ENCODE data around the gene CACNA1D. TPM values are rescaled to one million over a fixed set of nuclear protein-coding genes. Genes with fewer than 3 reads are reported as not detected.

The CACNA1D gene
- total RNA-seq, 1 donor from 2014 or later: 5.7 TPM

DNA sequence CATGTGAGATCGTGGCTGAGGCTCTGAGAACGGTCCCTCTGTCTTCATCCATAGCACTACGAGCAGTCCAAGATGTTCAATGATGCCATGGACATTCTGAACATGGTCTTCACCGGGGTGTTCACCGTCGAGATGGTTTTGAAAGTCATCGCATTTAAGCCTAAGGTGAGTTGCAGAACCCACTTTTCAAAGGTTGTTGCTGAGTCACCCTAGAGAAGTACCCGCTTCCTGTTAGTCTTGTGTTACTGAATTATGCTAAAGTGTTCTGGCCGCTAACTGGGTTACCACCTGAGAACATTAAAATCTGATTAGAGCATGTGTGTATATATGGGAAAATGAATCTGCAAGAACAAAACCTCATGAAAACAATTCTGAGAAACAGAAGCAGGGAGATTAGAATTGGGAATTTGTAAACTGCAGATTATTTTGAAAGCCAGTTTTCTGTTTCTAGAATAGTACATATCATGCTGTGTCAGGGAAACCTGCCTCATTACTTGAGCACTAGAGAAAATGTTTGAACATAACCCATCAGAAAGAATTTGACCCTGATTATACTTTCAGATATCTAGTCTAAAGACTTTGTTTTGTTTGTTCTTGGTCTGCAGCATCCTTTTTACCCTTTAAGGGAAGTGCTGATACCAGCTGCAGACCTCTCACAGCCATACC, 259.2 kb downstream of the CACNA1D start:
- Histone ChIP-seq H3K27ac (ENCODE audit: low read depth, low read length) (no peak overlapping the region), H3K4me3 (ENCODE audit: low read length in 3 of 3) (no peak overlapping the region), H3K36me3 (ENCODE audit: control insufficient read depth in 3 of 3, insufficient read depth in 3 of 3, low read length in 3 of 3) (no peaks in the 10 kb centered on the region), H3K4me1 (ENCODE audit: control insufficient read depth in 3 of 3, insufficient read depth in 3 of 3, low read length in 3 of 3) (peaks cover 0 to 4% (median 0%) of the 10 kb centered on the region in 3 donors), H3K9ac (ENCODE audit: low read depth in 1 of 3, low read length in 3 of 3) (no peak overlapping the region), H3K27me3 (ENCODE audit: control insufficient read depth in 3 of 3, insufficient read depth in 3 of 3, low read length in 3 of 3) (peaks cover 0 to 2% (median 0%) of the 10 kb centered on the region in 3 donors), H3K9me3 (ENCODE audit: control insufficient read depth in 3 of 3, low read length in 3 of 3) (no peaks in the 10 kb centered on the region)

DNA sequence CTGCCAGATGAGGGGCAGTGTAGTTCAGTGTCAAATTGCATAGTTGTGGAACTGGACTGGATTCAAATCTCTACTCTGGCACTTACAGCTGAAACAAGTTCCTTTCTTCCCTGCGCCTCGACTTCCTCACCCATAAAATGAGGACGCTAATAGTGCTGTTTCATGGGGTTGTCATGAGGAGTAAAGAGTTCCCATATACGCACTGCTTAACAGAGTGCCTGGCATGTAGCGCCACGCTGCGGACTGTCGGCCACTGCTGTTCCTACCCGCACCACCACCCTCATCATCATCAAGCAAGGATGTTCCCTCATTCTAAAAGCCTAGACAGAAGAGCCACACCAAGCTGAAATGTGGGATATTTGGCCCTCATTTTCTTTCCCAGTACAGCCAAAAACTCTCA, 259.9 kb downstream of the CACNA1D start:
- H3K36me3 ChIP-seq (ENCODE audit: control insufficient read depth in 3 of 3, insufficient read depth in 3 of 3, low read length in 3 of 3): no peaks in the 10 kb centered on the region
- no peaks in the 10 kb centered on the region for H3K9me3 ChIP-seq (ENCODE audit: control insufficient read depth in 3 of 3, low read length in 3 of 3)
- H3K9ac ChIP-seq (ENCODE audit: low read depth in 1 of 3, low read length in 3 of 3): no peak overlapping the region
- H3K4me1 ChIP-seq (ENCODE audit: control insufficient read depth in 3 of 3, insufficient read depth in 3 of 3, low read length in 3 of 3): peaks cover 0 to 4% (median 0%) of the 10 kb centered on the region in 3 donors
- no peak overlapping the region for H3K27ac ChIP-seq (ENCODE audit: low read depth, low read length)
- no peak overlapping the region for H3K4me3 ChIP-seq (ENCODE audit: low read length in 3 of 3)
- H3K27me3 ChIP-seq (ENCODE audit: control insufficient read depth in 3 of 3, insufficient read depth in 3 of 3, low read length in 3 of 3): peaks cover 0 to 2% (median 0%) of the 10 kb centered on the region in 3 donors

DNA sequence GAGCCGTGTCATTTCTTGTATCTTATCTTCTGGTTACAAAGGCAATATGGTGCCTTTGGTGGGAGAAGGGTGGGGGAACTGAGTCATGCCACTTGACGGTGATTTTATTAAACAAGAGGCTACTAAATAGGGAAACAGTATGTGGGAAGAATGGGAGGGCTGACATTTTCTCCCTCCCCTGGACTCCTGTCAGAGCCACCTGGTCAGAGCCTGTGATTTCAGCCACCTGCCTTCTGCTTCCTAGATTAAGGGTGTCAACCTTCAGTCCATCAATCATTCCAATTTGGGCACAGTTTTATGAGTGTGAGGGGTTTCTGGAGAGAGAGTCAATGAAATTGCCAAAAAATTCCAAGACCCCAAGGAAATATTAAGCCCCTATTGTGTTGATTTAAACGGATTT, 264.4 kb downstream of the CACNA1D start:
- H3K4me1 ChIP-seq (ENCODE audit: control insufficient read depth in 3 of 3, insufficient read depth in 3 of 3, low read length in 3 of 3): no peaks in the 10 kb centered on the region
- no peak overlapping the region for H3K27ac ChIP-seq (ENCODE audit: low read depth, low read length)
- H3K9ac ChIP-seq (ENCODE audit: low read depth in 1 of 3, low read length in 3 of 3): no peak overlapping the region
- no peaks in the 10 kb centered on the region for H3K9me3 ChIP-seq (ENCODE audit: control insufficient read depth in 3 of 3, low read length in 3 of 3)
- no peaks in the 10 kb centered on the region for H3K36me3 ChIP-seq (ENCODE audit: control insufficient read depth in 3 of 3, insufficient read depth in 3 of 3, low read length in 3 of 3)
- no peak overlapping the region for H3K4me3 ChIP-seq (ENCODE audit: low read length in 3 of 3)
- H3K27me3 ChIP-seq (ENCODE audit: control insufficient read depth in 3 of 3, insufficient read depth in 3 of 3, low read length in 3 of 3): peaks cover 7% of the 10 kb centered on the region in 3 donors

DNA sequence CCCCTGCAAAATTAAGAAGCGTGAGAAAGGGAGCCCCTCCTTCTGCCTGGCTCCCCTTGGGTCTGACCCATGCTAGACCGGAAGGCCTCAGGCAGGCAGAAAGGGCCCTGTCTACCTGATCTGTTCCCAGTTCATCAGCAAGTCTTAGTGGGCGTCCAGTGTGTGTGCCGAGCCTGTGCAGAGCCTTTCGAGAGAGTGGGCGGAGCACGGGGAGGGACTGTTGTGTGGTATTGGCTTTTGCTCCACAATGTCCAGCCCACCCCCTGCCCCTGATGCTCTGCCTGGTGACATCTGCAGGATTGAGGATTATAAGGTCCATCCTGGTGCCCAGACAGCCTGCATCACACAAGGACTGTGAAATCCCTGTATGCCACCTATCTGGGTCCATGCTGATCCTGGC, 268.9 kb downstream of the CACNA1D start:
- Histone ChIP-seq H3K9me3 (ENCODE audit: control insufficient read depth in 3 of 3, low read length in 3 of 3) (no peaks in the 10 kb centered on the region), H3K36me3 (ENCODE audit: control insufficient read depth in 3 of 3, insufficient read depth in 3 of 3, low read length in 3 of 3) (no peaks in the 10 kb centered on the region), H3K4me3 (ENCODE audit: low read length in 3 of 3) (no peak overlapping the region), H3K27ac (ENCODE audit: low read depth, low read length) (no peak overlapping the region), H3K4me1 (ENCODE audit: control insufficient read depth in 3 of 3, insufficient read depth in 3 of 3, low read length in 3 of 3) (no peaks in the 10 kb centered on the region), H3K9ac (ENCODE audit: low read depth in 1 of 3, low read length in 3 of 3) (no peak overlapping the region), H3K27me3 (ENCODE audit: control insufficient read depth in 3 of 3, insufficient read depth in 3 of 3, low read length in 3 of 3) (peaks cover 7 to 16% (median 13%) of the 10 kb centered on the region in 3 donors)

DNA sequence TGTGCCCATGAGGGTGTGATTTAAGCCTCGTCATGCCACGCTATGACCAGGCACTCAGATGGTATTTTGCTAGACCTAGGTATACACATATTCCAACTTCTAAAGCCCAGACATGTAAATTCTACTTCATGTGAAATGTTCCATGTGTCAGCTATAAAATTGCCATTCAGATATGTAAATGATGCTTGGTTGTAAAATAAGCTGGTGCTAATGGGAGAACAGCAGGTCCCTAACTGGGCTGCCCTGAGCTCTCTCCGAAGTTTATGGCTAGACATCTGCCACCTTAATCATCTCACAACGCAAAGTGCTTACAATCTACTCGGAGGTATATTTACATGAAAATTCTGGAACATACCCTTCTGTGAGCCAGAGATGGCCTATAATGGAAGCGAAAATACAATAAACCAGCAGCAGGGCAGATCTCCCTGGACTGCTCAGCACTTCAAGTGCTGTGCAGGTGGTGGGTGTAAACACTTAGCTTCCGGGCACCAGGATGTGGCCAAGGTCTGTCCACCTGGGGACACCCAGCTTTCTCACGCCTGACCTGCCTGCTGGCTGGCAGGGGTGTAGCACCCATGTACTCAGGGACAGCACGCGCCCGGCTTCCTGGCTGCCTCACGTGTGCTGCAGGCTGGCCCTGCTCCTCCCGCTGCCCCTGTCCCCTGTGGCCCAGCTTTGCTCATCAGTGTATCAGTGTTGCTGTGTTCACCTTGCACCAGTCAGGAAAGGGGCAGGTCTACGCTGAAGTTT, 269.8 kb downstream of the CACNA1D start:
- Histone ChIP-seq H3K9me3 (ENCODE audit: control insufficient read depth in 3 of 3, low read length in 3 of 3) (no peaks in the 10 kb centered on the region), H3K36me3 (ENCODE audit: control insufficient read depth in 3 of 3, insufficient read depth in 3 of 3, low read length in 3 of 3) (no peaks in the 10 kb centered on the region), H3K4me1 (ENCODE audit: control insufficient read depth in 3 of 3, insufficient read depth in 3 of 3, low read length in 3 of 3) (no peaks in the 10 kb centered on the region), H3K27me3 (ENCODE audit: control insufficient read depth in 3 of 3, insufficient read depth in 3 of 3, low read length in 3 of 3) (peaks cover 11 to 21% (median 17%) of the 10 kb centered on the region in 3 donors), H3K9ac (ENCODE audit: low read depth in 1 of 3, low read length in 3 of 3) (no peak overlapping the region), H3K27ac (ENCODE audit: low read depth, low read length) (no peak overlapping the region), H3K4me3 (ENCODE audit: low read length in 3 of 3) (no peak overlapping the region)

DNA sequence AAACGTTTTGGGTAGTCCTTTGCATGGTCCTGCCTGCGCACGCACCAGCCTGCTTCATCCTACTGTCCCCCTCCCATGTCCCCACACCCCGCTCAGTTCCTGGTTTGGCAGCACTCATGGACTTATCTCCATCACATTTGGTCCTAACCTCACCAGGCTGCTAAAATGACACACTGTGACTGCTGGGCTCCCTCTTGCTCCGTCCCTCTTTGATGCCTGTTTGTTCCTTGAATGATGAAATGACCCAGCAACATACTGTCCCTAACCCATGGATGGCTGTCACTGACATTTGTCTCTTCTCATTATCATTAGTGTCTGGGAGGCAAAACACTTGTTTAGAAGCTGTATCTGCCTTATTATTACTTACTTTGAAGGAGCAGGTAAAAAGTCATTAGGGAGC, 271.3 kb downstream of the CACNA1D start:
- Histone ChIP-seq H3K27ac (ENCODE audit: low read depth, low read length) (no peak overlapping the region), H3K27me3 (ENCODE audit: control insufficient read depth in 3 of 3, insufficient read depth in 3 of 3, low read length in 3 of 3) (peaks cover 17 to 30% (median 29%) of the 10 kb centered on the region in 3 donors), H3K9ac (ENCODE audit: low read depth in 1 of 3, low read length in 3 of 3) (no peak overlapping the region), H3K4me3 (ENCODE audit: low read length in 3 of 3) (no peak overlapping the region), H3K4me1 (ENCODE audit: control insufficient read depth in 3 of 3, insufficient read depth in 3 of 3, low read length in 3 of 3) (no peaks in the 10 kb centered on the region), H3K36me3 (ENCODE audit: control insufficient read depth in 3 of 3, insufficient read depth in 3 of 3, low read length in 3 of 3) (no peaks in the 10 kb centered on the region), H3K9me3 (ENCODE audit: control insufficient read depth in 3 of 3, low read length in 3 of 3) (no peaks in the 10 kb centered on the region)

DNA sequence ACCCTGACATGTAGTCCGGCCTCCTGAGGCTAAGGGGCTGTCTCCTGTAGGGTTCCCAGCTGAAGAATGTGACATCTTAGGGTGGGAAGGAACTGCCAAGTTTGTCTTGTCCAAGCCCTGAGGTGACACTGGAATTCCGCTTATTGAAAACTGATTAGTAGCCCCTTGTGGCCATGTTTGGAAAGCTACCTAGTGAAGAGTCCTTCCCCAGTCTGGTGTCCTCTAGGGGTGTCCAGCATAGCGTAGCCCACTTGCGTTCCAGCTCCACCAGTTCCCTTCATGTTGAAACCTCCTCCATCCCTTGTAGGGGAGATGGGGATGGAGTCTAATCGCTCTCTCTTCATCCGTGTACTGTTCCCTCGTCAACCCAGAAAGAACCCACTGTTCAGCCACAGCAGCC, 272.3 kb downstream of the CACNA1D start:
- Histone ChIP-seq H3K4me3 (ENCODE audit: low read length in 3 of 3) (no peak overlapping the region), H3K9me3 (ENCODE audit: control insufficient read depth in 3 of 3, low read length in 3 of 3) (no peaks in the 10 kb centered on the region), H3K27ac (ENCODE audit: low read depth, low read length) (no peak overlapping the region), H3K4me1 (ENCODE audit: control insufficient read depth in 3 of 3, insufficient read depth in 3 of 3, low read length in 3 of 3) (no peaks in the 10 kb centered on the region), H3K9ac (ENCODE audit: low read depth in 1 of 3, low read length in 3 of 3) (no peak overlapping the region), H3K27me3 (ENCODE audit: control insufficient read depth in 3 of 3, insufficient read depth in 3 of 3, low read length in 3 of 3) (peaks cover 12 to 28% (median 26%) of the 10 kb centered on the region in 3 donors), H3K36me3 (ENCODE audit: control insufficient read depth in 3 of 3, insufficient read depth in 3 of 3, low read length in 3 of 3) (no peaks in the 10 kb centered on the region)

DNA sequence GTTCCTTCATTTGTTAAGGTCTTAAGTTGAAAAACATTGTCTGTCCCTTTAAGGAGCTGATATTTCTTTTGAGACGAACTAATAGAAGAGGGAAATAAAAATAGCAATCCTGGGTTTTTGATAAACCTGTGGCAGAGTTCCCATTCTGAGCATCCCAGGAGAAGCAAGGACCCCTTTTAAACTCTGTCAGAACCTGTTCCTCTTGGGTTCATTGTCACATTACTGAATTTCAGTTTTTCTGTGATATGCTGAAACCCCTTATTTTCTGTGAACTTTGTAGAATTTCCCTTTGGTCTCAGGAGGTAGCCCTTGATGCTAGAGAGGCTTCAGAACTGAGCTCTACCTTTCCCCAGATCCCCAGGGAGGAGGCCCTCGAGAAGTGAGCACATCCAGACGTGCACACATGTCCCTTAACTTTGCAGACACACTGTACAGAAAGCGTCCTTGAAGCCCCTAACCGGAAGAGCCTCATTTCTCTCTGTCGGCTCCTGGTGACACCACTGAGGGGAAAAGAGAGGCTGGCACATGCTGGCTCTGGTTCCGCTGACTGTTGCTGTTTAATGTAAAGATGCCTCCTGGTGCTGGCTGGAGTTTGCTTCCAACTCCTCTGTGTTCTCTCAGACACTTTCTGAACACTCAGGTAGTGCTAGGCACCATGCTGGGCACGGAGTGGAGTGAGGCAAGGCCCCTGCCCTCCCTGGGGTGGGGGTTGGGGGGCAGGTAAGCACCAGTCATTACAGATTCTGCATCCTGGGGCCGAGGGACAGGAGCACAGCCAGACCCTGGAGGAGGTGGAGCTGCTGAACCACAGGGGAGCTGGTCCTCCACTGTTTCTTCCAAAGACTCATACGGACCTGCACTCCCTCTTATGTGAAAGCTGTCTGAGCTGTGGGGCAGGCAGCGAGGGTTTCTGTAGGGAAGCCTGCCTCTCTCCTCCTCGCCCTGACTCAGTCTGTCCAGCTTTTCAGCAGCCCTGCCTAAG, 274.4 kb downstream of the CACNA1D start:
- H3K27ac ChIP-seq (ENCODE audit: low read depth, low read length): no peak overlapping the region
- H3K27me3 ChIP-seq (ENCODE audit: control insufficient read depth in 3 of 3, insufficient read depth in 3 of 3, low read length in 3 of 3): peaks cover 12 to 34% (median 30%) of the 10 kb centered on the region in 3 donors
- no peak overlapping the region for H3K4me3 ChIP-seq (ENCODE audit: low read length in 3 of 3)
- H3K9ac ChIP-seq (ENCODE audit: low read depth in 1 of 3, low read length in 3 of 3): no peak overlapping the region
- no peaks in the 10 kb centered on the region for H3K9me3 ChIP-seq (ENCODE audit: control insufficient read depth in 3 of 3, low read length in 3 of 3)
- H3K4me1 ChIP-seq (ENCODE audit: control insufficient read depth in 3 of 3, insufficient read depth in 3 of 3, low read length in 3 of 3): peaks cover 0 to 2% (median 0%) of the 10 kb centered on the region in 3 donors
- no peaks in the 10 kb centered on the region for H3K36me3 ChIP-seq (ENCODE audit: control insufficient read depth in 3 of 3, insufficient read depth in 3 of 3, low read length in 3 of 3)

DNA sequence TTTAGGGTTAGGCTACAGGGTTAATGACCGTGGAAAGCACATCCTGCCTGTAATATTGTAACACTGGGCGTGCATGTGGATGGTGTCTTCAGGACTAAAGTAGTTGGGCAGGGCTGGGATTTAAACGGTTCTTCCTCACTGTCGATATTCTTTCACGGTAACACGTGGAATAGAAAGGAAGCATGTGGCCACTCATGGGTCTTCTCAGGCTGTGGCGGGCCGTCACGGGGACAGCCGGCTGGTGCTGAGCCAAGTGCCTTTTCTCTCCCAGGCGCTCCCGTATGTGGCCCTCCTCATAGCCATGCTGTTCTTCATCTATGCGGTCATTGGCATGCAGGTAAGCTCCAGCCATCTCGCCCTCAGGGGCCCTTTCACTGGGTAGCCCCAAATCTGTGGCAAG, 278.2 kb downstream of the CACNA1D start:
- Histone ChIP-seq H3K36me3 (ENCODE audit: control insufficient read depth in 3 of 3, insufficient read depth in 3 of 3, low read length in 3 of 3) (no peaks in the 10 kb centered on the region), H3K9me3 (ENCODE audit: control insufficient read depth in 3 of 3, low read length in 3 of 3) (no peaks in the 10 kb centered on the region), H3K9ac (ENCODE audit: low read depth in 1 of 3, low read length in 3 of 3) (no peak overlapping the region), H3K27ac (ENCODE audit: low read depth, low read length) (no peak overlapping the region), H3K27me3 (ENCODE audit: control insufficient read depth in 3 of 3, insufficient read depth in 3 of 3, low read length in 3 of 3) (peaks cover 12 to 30% (median 29%) of the 10 kb centered on the region in 3 donors), H3K4me3 (ENCODE audit: low read length in 3 of 3) (no peak overlapping the region), H3K4me1 (ENCODE audit: control insufficient read depth in 3 of 3, insufficient read depth in 3 of 3, low read length in 3 of 3) (peaks cover 0 to 2% (median 0%) of the 10 kb centered on the region in 3 donors)
